ENCODE measurements around the gene FHIT.
A peak's percentile ranks its signal among the peaks of the same experiment; 100 is the strongest.
"Not testable (repeated sequence)": the region's sequence is repeated elsewhere in the genome, so short reads cannot be mapped to it uniquely, and the experiment has no call there.

FHIT gene

GRCh38 chr3:61224823-61225222 is 26.4 kb downstream of the FHIT start:
- no peak for DNase-seq

DNA sequence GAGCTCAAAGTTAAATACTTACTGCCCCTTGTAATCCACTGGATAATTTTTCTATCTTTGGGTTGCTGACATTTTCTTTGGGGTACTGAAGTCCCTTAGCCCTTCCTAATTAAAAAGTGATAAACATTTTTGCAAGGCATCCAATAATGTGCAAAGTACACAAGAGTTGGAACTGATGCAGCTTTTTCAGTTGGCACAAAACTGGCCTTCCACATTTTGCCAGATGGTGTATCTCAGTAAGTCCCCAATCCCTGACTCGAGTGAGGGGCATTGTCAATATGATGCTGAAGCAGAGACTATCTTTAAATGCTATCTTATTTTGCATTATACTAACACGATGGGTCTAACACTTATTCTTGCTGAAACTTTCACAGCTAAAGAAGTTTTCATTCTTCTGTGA is 27.8 kb downstream of the FHIT start:
- DNase-seq = no peak

- no peak for DNase-seq
These were observed 28.8 kb downstream of the FHIT start for GRCh38 chr3:61222467-61222866.

DNA sequence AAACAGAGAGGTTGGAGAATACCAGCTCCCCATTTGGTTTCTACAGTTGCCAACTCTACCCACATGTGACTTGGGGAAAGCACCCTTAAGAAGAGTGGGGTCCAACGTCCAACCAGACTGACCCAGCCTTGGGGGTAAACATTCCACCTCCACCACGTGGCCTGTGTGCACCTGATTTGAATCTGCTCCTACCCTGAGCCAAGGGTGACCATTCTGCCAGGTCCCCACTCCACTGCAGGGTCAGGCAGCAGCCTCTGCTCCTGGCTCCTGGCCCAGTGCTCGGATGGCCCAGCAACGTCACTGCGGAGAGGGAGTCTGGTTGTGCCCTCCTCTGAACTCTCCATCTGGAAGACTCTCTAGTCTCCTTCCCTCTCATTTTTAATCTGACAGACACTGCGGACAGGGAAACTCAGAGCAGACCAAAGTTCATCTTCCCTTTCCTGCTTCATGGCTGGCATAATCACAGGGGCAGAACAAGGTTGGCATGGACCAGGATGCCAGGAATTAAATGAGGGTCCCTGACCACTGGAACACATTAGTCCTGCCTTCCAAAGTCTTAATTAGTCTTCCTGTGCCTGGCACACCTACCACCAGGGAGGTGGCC is 29.4 kb downstream of the FHIT start:
- DNase-seq = no peak

DNA sequence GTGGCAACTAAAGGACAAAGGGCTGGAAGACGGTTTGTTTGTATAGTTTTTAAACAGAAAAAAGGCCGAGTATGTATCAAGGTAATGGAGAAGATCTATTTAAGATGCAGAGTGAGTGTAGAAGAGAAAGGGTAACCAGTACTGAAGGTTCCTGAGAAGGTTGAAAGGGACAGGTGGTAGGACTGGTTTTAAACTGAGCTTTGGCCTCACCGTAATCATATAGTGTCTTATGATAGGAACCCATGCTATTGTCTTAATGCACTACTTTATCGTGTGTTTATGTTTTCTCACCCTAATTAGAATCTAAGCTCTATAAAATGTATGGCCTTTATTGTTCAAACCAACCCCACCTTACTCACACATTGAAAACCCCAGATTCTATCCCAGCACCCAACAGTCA is 32.7 kb downstream of the FHIT start:
- no peak for DNase-seq

DNA sequence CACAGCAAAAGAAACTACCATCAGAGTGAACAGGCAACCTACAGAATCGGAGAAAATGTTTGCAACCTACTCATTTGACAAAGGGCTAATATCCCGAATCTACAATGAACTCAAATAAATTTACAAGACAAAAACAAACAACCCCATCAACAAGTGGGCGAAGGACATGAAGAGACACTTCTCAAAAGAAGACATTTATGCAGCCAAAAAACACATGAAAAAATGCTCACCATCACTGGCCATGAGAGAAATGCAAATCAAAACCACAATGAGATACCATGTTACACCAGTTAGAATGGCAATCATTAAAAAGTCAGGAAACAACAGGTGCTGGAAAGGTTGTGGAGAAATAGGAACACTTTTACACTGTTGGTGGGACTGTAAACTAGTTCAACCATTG is 35.1 kb downstream of the FHIT start:
- not testable (repeated sequence) for DNase-seq

DNA sequence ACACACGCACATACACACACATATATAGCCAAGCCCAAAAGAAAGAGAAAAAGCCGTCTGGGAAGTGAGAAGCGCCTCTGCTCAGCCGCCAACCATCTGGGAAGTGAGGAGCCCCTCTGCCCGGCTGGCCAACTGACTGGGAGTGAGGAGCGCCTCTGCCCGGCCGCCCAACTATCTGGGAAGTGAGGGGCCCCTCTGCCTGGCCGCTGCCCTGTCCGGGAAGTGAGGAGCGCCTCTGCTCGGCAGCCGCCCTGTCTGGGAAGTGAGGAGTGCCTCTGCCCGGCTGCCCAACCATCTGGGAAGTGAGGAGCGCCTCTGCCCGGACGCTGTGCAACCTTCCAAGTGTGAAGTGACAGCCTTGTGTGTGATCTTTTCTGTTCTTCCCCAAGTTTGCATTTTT is 49.2 kb downstream of the FHIT start:
- DNase-seq = no peak

GRCh38 chr3:61201071-61201470 is 50.2 kb downstream of the FHIT start:
- DNase-seq = no peak

- DNase-seq = no peak
These were observed 51.0 kb downstream of the FHIT start for GRCh38 chr3:61200270-61200669.

GRCh38 chr3:61199843-61200242 is 51.4 kb downstream of the FHIT start:
- DNase-seq = no peak

GRCh38 chr3:61194892-61195538 is 56.2 kb downstream of the FHIT start:
- no peak for DNase-seq

DNA sequence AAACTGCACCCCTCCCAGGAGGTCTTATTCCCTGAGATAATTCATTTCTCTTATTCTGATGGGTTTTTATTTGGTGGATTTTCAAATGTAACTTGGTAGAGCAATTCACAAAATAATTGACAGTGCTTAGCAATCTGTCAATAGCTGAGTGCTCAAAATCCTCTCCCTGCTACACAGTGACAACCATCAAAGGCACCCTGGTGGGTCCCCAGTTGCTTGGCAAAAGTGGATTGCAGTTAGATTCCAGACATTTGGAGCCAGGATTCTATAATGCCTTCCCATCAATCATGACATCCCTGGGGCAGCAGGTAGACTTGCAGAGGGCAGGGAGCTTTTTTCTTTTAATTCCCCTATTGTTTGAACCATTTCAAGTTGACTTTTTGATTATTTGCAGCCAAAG is 59.0 kb downstream of the FHIT start:
- no peak for DNase-seq

GRCh38 chr3:61190205-61190604 is 61.0 kb downstream of the FHIT start:
- DNase-seq = not testable (repeated sequence)

GRCh38 chr3:61186030-61186429 is 65.2 kb downstream of the FHIT start:
- no peak for DNase-seq

DNA sequence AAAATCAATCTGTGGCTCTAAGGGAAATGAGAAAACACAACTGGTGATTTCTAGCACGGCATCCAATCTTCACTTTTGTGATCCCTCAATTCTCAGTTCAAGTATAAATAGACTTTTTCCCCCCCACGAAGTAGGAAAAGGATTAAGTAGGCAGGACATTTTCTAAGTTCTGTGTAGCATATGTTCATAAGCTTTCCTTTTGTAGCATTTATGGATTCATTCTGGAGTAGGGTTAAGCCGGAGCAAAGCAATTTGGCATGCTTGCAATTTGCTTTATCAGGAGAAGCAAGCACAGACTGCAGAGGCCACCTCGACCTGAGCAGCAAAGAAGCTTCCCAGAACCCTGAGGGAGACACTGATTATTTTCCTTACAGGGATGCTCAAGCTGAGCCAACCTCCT is 66.3 kb downstream of the FHIT start:
- no peak for DNase-seq

- DNase-seq = no peak
These were observed 68.6 kb downstream of the FHIT start for GRCh38 chr3:61182662-61183061.

DNA sequence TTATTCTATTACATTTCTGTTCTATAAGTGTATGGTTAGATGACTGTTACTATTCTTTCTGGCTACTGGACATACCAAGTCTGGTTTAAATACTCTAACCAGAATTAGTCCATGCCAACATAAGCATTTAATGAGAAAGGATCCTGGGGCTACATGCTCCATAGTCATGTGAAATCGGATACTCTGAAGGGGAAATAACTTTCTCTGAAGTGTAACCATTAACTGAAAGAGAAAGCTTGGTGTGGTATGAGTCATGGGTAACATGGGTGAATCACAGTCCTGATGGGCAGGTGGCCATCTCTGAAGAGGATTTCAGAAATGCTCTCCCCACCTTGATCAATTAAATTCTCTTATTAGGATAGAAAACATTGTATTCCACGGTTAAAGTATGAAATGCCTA is 69.4 kb downstream of the FHIT start:
- DNase-seq = no peak

DNA sequence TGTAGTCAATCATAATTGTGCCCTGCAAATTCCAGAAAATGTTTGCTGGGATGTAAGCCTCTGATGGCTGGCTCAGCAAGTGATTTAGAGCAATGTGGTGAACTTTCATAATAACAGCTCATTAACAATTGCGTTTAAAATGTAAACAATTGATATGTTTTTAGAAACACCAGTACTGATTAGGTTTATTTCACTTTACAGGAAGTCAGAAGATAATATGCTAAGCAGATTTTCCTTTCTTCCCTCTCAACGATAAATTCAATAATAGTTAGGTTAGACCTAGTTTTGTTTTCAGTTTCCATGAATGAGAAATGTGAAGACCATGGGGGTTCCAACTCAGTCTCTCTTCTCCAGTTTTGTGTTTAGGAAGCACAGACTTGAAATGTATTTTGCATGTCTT is 71.0 kb downstream of the FHIT start:
- no peak for DNase-seq

DNA sequence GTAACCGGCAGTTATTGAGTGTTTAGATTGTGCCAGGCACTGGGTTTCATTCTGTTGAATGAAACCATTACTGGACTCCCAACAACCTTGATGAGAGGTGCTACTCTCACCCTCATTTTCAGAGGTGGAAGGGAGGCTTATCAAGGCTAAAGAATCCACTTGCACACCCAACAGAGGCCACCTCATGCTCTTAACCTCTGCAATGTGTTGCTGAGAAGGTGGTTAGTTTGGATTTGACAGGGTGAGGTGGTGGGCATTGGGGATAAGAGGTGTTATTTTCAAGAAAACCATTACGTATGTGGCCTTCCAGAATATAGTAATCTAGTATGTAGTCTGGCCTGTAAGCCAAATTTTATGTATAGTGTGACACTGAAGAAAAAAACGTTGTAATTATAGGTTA is 73.1 kb downstream of the FHIT start:
- DNase-seq = no peak

DNA sequence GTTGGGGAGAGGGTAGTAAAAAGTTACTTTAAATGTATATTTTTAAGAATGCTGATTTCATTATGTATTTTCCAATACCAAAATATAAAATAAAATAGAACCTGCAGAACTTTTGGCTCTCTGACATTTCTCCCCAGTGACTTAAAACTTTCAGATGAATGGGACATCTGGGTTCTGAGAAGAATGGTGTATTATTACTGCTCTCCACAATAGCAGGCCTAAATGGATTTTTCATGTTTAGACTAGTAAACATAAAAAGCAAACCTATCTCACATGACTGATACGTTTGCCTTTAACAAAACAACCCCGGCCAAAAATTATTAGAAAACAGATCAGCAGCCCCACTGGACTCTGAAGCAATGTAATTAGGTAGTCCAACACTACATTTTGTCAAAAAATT is 73.8 kb downstream of the FHIT start:
- no peak for DNase-seq

GRCh38 chr3:61173676-61174075 is 77.6 kb downstream of the FHIT start:
- DNase-seq = no peak

DNA sequence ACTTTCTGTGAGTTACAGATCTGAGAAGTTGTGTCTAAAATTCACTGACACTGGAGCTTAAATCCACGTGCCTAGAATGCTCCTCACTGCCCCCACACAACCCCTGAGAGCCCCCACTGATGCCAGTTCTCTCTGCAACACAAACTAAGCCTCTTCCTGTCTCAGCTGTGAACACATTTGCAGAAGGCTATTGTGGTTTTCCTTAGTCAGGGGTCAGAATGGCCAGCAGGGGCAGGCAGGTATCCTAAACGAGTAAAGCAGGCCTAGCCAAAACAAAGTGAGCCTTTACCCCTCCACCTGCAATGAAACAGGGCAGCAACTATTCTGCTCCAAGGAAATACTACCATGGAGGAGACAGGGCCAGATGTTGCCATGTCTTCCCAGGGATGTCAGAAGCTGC is 78.6 kb downstream of the FHIT start:
- peak; percentile 58 for DNase-seq

- DNase-seq = no peak
These were observed 79.0 kb downstream of the FHIT start for GRCh38 chr3:61172203-61172602.

DNA sequence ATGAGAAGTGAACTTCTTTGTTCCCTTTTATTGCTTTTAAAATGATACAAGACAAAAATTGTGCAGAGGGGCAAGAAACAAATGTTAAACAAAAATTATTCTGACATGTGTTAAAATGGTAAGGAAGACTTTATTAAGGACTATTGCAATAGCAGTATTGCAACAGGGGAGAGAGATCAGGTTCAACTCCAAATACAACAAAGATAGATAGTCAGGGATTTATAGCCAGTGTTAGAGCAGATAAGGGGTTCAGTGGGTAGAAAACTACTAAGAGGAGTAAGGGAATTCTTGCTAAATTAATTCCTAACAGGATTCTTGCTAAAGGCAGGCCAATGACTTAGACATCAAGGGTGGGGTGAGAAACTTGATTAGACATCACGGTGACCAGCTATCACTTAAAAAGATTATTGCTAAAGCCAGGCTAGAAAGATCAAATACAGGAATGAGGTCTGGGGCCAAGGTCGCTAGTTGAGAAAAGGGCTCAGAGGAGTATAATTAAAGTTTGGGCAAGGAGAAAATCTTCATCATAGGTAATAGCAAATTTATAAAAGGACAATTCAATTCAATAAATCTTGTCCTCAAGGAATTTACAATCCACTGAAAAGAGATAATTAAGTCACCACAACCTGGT is 81.5 kb downstream of the FHIT start:
- no peak for DNase-seq

- DNase-seq = no peak
These were observed 83.0 kb downstream of the FHIT start for GRCh38 chr3:61168286-61168685.

Data from KG1 (cell line).